Kidney (tissue), 14 donors: Measurements from ENCODE around the gene BORCS5. TPM values are rescaled to one million over a fixed set of nuclear protein-coding genes. Genes with fewer than 3 reads are reported as not detected.

Experiments
- DNase-seq, 5 donors: peaks; one replicate each; pipeline ENCODE4 v3.0.0-alpha.2; 2013 to 2020
- FAIRE-seq: peaks from 2 replicates; lab custom pipeline; 2012; peaks lifted over from hg19 to GRCh38; lab: Jason Lieb, UNC
- H3K27ac ChIP-seq, 2 donors: one replicate each; pipeline ENCODE4 v1.7.0; 2013; ENCODE audit warnings: low read depth in 2 of 2, low read length in 2 of 2, inconsistent platforms in 1 of 2
- H3K27me3 ChIP-seq: one replicate; pipeline ENCODE4 v1.7.1; 2013; ENCODE audit warnings: low read length, inconsistent platforms; ENCODE audit not compliant: control insufficient read depth, insufficient read depth
- H3K36me3 ChIP-seq, 3 donors: one replicate each; pipeline versions ENCODE4 v1.7.0 to v1.7.1; 2013; ENCODE audit warnings: low read length in 3 of 3, control low read depth in 1 of 3, inconsistent platforms in 1 of 3; ENCODE audit not compliant: insufficient read depth in 3 of 3, control insufficient read depth in 2 of 3
- H3K4me1 ChIP-seq, 3 donors: one replicate each; pipeline versions ENCODE4 v1.7.0 to v1.7.1; 2013; ENCODE audit warnings: low read length in 3 of 3, inconsistent platforms in 1 of 3, low read depth in 1 of 3; ENCODE audit not compliant: control insufficient read depth in 2 of 3, insufficient read depth in 2 of 3
- H3K4me3 ChIP-seq, 3 donors: one replicate each; pipeline versions ENCODE4 v1.7.0 to v1.8.1; 2013; ENCODE audit warnings: low read length in 3 of 3, control low read depth in 1 of 3, inconsistent platforms in 1 of 3
- H3K9ac ChIP-seq, 3 donors: one replicate each; pipeline versions ENCODE4 v1.7.0 to v1.7.1; 2013; ENCODE audit warnings: low read length in 3 of 3, control low read depth in 1 of 3, inconsistent platforms in 1 of 3
- H3K9me3 ChIP-seq, 3 donors: one replicate each; pipeline versions ENCODE4 v1.7.0 to v1.7.1; 2013; ENCODE audit warnings: low read length in 3 of 3, control low read depth in 1 of 3, inconsistent platforms in 1 of 3; ENCODE audit not compliant: control insufficient read depth in 2 of 3, insufficient read depth in 1 of 3
- intact Hi-C: fragments of 100-400 bp; cut with DNase I; formaldehyde crosslinking; loops from one replicate; pipeline ENCODE4 v1.11.1; 2022
- polyA plus RNA-seq: library from polyadenylated mRNA; stranded (reverse); fragments of 350-450 nt; fragmentation: Illumina TruSeq; extraction: RNeasy Lipid Tissue Mini Kit (QIAGEN cat#74804); gene quantifications from one replicate; pipeline ENCODE4 v1.2.3, GENCODE V29; 2014; ENCODE audit warnings: low read depth, low replicate concordance; ENCODE audit not compliant: insufficient read depth
- total RNA-seq: library from RNA; stranded (reverse); fragmentation: NEBNext Ultra II Directional; extraction: Animal tissue kit (Norgen Biotek cat#: 25700); gene quantifications from one replicate; pipeline ENCODE4 v1.2.1, GENCODE V29; 2021
- TF ChIP-seq, protein P1 (sequence below): IDR thresholded peaks from 3 replicates; pipeline ENCODE4 v1.5.1; 2012; ENCODE audit warnings: mild to moderate bottlenecking, moderate library complexity, borderline replicate concordance; ENCODE audit not compliant: insufficient read depth; ENCODE audit errors: extremely low read depth
- donor health status: control.
- donor health status: control.
- donor health status: control.
- donor health status: control.
- donor health status: control.
- donor health status: DM: yes; HTN: yes; CAD: no.
- donor health status: Normal renal cell carcinoma (clear cell type).

Gene BORCS5
- total and polyA plus RNA-seq, 2 donors from 2014 or later: 11.2 to 14.0 TPM

DNA sequence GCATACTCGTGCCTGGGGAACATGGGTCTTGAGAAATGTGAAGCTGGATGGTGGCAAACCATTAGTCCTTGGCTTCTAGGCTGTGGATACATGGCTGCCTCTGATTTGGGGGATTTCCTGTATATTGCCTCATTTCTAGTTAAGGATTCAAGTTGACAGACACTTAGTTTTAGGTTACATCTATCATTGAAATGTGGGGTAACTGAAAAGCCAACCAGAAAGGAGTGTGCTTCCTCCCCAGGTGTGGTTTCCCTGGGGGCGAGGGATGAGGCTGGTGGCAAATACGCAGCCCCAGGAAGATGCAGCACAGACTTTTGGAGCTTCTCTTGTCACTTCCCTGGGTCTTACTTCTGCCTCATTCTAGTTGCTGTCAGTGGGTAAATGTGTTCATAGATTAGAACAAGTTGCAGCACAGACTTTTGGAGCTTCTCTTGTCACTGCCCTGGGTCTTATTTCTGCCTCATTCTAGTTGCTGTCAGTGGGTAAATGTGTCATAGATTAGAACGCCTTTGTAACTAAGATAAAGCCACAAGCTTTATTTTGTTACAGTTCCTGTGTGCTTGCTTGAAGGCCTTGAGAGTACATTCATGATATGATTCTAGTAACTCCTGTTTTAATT lies 85.1 kb downstream of the BORCS5 start:
- no peaks in the 10 kb centered on the region for H3K9me3 ChIP-seq
- no peak overlapping the region for H3K9ac ChIP-seq
- H3K4me3 ChIP-seq: no peak overlapping the region
- intact Hi-C loops: no loop called here
- no peak overlapping the region for H3K27ac ChIP-seq
- no peak for FAIRE-seq
- TF ChIP-seq, protein P1, sequence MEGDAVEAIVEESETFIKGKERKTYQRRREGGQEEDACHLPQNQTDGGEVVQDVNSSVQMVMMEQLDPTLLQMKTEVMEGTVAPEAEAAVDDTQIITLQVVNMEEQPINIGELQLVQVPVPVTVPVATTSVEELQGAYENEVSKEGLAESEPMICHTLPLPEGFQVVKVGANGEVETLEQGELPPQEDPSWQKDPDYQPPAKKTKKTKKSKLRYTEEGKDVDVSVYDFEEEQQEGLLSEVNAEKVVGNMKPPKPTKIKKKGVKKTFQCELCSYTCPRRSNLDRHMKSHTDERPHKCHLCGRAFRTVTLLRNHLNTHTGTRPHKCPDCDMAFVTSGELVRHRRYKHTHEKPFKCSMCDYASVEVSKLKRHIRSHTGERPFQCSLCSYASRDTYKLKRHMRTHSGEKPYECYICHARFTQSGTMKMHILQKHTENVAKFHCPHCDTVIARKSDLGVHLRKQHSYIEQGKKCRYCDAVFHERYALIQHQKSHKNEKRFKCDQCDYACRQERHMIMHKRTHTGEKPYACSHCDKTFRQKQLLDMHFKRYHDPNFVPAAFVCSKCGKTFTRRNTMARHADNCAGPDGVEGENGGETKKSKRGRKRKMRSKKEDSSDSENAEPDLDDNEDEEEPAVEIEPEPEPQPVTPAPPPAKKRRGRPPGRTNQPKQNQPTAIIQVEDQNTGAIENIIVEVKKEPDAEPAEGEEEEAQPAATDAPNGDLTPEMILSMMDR: no peak
- H3K4me1 ChIP-seq: peaks cover 0 to 6% (median 0%) of the 10 kb centered on the region in 3 donors
- no peaks in the 10 kb centered on the region for H3K36me3 ChIP-seq
- no peaks in the 10 kb centered on the region for H3K27me3 ChIP-seq
- no peak for DNase-seq

DNA sequence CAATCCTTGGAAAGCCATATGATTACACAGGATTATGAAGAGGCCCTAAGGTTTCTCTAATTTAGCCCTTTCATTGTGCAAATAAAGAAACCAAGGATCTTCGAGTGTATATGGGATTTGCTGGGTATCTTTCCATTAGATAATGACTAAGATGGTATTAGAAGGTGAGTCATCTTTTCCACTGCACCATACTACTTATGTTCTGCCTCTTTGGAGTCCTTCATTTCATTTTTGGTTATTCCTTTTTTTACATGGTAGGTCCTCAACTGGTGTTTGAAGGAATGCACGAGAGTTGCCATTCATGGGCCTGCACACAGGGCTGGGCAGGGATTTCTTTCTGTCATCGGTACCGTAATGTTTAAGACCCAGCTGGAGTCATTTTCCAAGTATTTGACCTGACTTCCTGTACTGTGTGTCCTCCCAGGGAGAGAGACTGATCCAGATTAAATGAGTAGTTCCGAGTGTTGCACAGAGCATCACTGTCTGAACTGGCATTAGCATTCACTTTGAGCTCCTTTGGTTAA lies 85.7 kb downstream of the BORCS5 start:
- peaks cover 0 to 6% (median 0%) of the 10 kb centered on the region in 3 donors for H3K4me1 ChIP-seq
- FAIRE-seq: no peak
- no peak overlapping the region for H3K9ac ChIP-seq
- H3K36me3 ChIP-seq: no peaks in the 10 kb centered on the region
- intact Hi-C loops: no loop called here
- H3K4me3 ChIP-seq: no peak overlapping the region
- no peaks in the 10 kb centered on the region for H3K9me3 ChIP-seq
- no peaks in the 10 kb centered on the region for H3K27me3 ChIP-seq
- peak in 1 of 5 donors; percentile 19 for DNase-seq
- TF ChIP-seq, protein P1: no peak
- H3K27ac ChIP-seq: no peak overlapping the region

DNA sequence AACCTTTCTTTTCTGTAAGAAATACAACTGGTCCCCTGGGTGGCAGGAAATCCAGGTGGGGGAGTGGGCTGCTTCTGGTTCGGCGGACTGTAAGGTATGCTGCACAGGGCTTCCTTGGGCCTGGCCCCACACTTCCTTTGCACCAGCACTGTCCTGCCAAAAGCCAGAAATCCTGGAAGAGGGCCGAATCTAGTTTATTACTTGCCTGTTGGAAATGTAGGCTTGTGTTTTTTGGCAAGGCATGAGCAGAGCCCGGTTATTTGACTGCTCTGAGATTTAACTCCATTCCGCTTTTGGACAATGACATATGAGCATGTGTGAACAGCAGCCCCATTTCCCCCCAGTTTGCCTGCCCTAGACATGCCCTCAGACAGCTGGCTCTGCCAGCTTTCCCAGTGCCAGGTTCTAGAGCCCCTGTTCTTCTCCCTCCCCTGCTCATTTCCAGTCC lies 86.6 kb downstream of the BORCS5 start:
- no peak overlapping the region for H3K4me3 ChIP-seq
- H3K27me3 ChIP-seq: no peaks in the 10 kb centered on the region
- DNase-seq (peak in 3 of 5 donors; percentile 38 to 78 (median 44)), FAIRE-seq (no peak)
- H3K27ac ChIP-seq: peak overlapping the region in 1 of 2 donors; percentile 18
- peaks cover 0 to 6% (median 0%) of the 10 kb centered on the region in 3 donors for H3K4me1 ChIP-seq
- intact Hi-C loops: no loop called here
- peak overlapping the region in 1 of 3 donors; percentile 16 for H3K9ac ChIP-seq
- TF ChIP-seq, protein P1: no peak
- no peaks in the 10 kb centered on the region for H3K36me3 ChIP-seq
- H3K9me3 ChIP-seq: no peaks in the 10 kb centered on the region
